Osteocyte (in vitro differentiated cells): ENCODE results near the gene HTR4. TPM values are rescaled to one million over a fixed set of nuclear protein-coding genes. Genes with fewer than 3 reads are reported as not detected.

Experiments used
- DNase-seq: peaks from one replicate; pipeline ENCODE4 v3.0.0; 2021; ENCODE audit warnings: mixed read lengths; ENCODE audit not compliant: unreplicated experiment; ENCODE audit errors: extremely low spot score
- H3K27ac Mint-ChIP-seq: one replicate; pipeline ENCODE4 v1.8.0; 2021; ENCODE audit warnings: mild to moderate bottlenecking, mixed read lengths; ENCODE audit not compliant: unreplicated experiment
- H3K27me3 Mint-ChIP-seq: one replicate; pipeline ENCODE4 v1.8.0; 2021; ENCODE audit warnings: mixed read lengths; ENCODE audit not compliant: unreplicated experiment
- H3K36me3 Mint-ChIP-seq: one replicate; pipeline ENCODE4 v1.8.0; 2021; ENCODE audit warnings: mixed read lengths; ENCODE audit not compliant: unreplicated experiment
- H3K4me1 Mint-ChIP-seq: one replicate; pipeline ENCODE4 v1.8.0; 2021; ENCODE audit warnings: mixed read lengths; ENCODE audit not compliant: unreplicated experiment
- H3K4me3 Mint-ChIP-seq: one replicate; pipeline ENCODE4 v1.8.0; 2021; ENCODE audit warnings: mild to moderate bottlenecking, moderate library complexity, mixed read lengths; ENCODE audit not compliant: unreplicated experiment
- H3K9me3 Mint-ChIP-seq: one replicate; pipeline ENCODE4 v1.8.0; 2021; ENCODE audit warnings: mixed read lengths; ENCODE audit not compliant: unreplicated experiment
- total RNA-seq: library from RNA; stranded (reverse); gene quantifications from 2 replicates; pipeline ENCODE4 v1.2.1, GENCODE V29; 2021
- TF ChIP-seq, protein P1 (sequence below): fragments of 200-600 bp; sonication (generic); IDR thresholded peaks from 2 replicates; pipeline ENCODE4 v1.5.0; 2021; ENCODE audit warnings: antibody characterized with exemption, mild to moderate bottlenecking, moderate library complexity

The HTR4 gene
- total RNA-seq, 1 donor from 2014 or later, result not detected

DNA sequence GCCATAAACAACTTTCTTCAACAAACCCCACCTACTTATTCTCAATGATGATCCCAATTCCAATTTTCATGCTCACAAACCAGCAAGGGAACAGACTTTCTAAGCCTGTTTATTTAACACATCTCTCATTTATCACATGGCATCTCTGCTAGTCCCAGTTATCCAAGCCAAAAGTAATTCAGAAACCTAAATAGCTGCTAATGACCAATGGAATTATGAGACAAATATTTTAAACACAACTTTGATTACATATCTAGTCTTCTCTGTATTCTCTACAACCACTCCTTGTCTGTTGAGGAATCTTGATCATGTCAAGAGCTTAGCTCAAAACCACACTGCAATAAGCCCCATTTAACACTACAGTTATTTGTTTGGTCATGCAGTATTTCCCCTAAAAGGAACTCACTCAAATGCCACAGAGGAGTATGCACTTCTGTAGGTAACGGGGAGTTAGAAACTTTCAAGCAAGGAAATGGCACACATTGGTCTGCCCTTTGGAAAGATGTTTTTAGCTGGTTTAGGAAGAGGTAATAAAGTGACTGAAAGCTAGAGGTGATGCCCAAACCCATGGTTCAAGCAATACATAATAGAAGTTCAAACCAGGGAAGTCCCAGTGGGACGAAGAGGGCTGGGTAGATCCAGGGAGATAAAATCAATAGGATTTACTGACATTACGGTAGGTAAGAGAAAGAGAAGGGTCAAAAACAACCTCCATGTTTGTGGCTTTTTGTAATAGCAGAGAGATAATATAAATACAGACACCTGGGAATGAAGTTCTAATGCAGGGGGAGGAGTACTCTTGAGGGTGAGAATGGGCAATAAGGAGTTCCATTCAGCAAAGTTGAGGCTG, 42.1 kb upstream of the HTR4 start:
- no peak overlapping the region for H3K4me3 Mint-ChIP-seq
- TF ChIP-seq, protein P1, sequence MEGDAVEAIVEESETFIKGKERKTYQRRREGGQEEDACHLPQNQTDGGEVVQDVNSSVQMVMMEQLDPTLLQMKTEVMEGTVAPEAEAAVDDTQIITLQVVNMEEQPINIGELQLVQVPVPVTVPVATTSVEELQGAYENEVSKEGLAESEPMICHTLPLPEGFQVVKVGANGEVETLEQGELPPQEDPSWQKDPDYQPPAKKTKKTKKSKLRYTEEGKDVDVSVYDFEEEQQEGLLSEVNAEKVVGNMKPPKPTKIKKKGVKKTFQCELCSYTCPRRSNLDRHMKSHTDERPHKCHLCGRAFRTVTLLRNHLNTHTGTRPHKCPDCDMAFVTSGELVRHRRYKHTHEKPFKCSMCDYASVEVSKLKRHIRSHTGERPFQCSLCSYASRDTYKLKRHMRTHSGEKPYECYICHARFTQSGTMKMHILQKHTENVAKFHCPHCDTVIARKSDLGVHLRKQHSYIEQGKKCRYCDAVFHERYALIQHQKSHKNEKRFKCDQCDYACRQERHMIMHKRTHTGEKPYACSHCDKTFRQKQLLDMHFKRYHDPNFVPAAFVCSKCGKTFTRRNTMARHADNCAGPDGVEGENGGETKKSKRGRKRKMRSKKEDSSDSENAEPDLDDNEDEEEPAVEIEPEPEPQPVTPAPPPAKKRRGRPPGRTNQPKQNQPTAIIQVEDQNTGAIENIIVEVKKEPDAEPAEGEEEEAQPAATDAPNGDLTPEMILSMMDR, result no peak

DNA sequence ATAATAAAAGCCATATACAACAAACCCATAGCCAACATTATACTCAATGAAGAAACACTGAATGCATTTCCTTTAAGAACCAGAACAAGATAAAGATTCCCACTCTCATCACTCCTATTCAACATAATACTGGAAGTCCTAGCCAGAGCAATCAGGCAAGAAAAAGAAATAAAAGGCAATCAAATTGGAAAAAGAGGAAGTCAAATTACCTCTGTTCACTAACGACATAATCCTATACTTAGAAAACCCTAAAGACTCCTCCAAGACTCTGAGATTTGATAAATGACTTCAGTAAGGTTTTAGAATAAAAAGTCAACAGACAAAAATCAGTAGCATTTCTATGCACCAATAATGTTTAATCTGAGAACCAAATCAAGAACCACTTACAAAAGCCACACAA, 36.6 kb upstream of the HTR4 start:
- no peak overlapping the region for H3K4me3 Mint-ChIP-seq
- peaks cover 25% of the 10 kb centered on the region for H3K9me3 Mint-ChIP-seq

More for the DNA sequence above, 42.1 kb upstream of the HTR4 start:
- H3K4me1 Mint-ChIP-seq, result no peaks in the 10 kb centered on the region
- H3K27me3 Mint-ChIP-seq, result peaks cover 41% of the 10 kb centered on the region
- H3K27ac Mint-ChIP-seq, result no peak overlapping the region
- H3K9me3 Mint-ChIP-seq, result no peaks in the 10 kb centered on the region
- H3K36me3 Mint-ChIP-seq, result no peaks in the 10 kb centered on the region
- no peak for DNase-seq

DNA sequence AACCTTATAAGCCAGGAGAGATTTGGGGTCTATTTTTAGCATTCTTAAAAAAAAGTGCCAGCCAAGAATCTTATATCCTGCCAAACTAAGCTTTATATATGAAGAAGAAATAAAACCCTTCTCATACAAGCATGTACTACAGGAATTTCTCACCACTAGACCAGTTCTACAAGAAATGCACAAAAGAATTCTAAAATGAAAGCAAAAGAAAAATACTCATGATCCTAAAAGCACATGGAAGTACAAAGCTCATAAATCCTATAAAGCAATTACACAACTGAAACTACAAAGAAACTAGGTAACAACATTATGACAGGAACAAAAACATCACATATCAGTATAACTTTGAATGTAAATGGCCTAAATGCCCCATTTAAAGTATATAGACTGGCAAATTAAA, 34.5 kb upstream of the HTR4 start:
- Mint-ChIP-seq H3K9me3 (peaks cover 25% of the 10 kb centered on the region), H3K27ac (no peak overlapping the region), H3K27me3 (peaks cover 26% of the 10 kb centered on the region), H3K36me3 (no peaks in the 10 kb centered on the region), H3K4me1 (no peaks in the 10 kb centered on the region), H3K4me3 (no peak overlapping the region)
- TF ChIP-seq, protein P1, result no peak
- no peak for DNase-seq

More for the DNA sequence above, 36.6 kb upstream of the HTR4 start:
- Mint-ChIP-seq H3K4me1 (no peaks in the 10 kb centered on the region), H3K27ac (no peak overlapping the region), H3K36me3 (no peaks in the 10 kb centered on the region), H3K27me3 (peaks cover 38% of the 10 kb centered on the region)
- TF ChIP-seq, protein P1, result no peak
- DNase-seq, result no peak

GRCh38 chr5:148687871-148688270, 33.5 kb upstream of the HTR4 start:
- H3K9me3 Mint-ChIP-seq, result peaks cover 25% of the 10 kb centered on the region
- TF ChIP-seq, protein P1, result no peak
- H3K36me3 Mint-ChIP-seq, result no peaks in the 10 kb centered on the region
- peaks cover 27% of the 10 kb centered on the region for H3K27me3 Mint-ChIP-seq
- H3K4me3 Mint-ChIP-seq, result no peak overlapping the region
- H3K4me1 Mint-ChIP-seq, result no peaks in the 10 kb centered on the region
- H3K27ac Mint-ChIP-seq, result no peak overlapping the region
- no peak for DNase-seq

- Mint-ChIP-seq H3K4me1 (no peaks in the 10 kb centered on the region), H3K9me3 (peaks cover 25% of the 10 kb centered on the region), H3K27me3 (peaks cover 28% of the 10 kb centered on the region), H3K36me3 (no peaks in the 10 kb centered on the region), H3K27ac (no peak overlapping the region), H3K4me3 (no peak overlapping the region)
- TF ChIP-seq, protein P1, result no peak
- no peak for DNase-seq
Observed at GRCh38 chr5:148687427-148687826, 33.1 kb upstream of the HTR4 start.
